AG09319 (cell line): ENCODE results near the gene TUBA3C.

Experiments used
- DNase-seq: peaks from one replicate; pipeline ENCODE4 v3.0.0-alpha.2; 2010; ENCODE audit warnings: low read depth; ENCODE audit errors: extremely low read depth
- TF ChIP-seq, protein P1 (sequence below): IDR thresholded peaks from 2 replicates; pipeline ENCODE4 v1.5.1; 2011; ENCODE audit warnings: low read depth, mild to moderate bottlenecking, inconsistent platforms, low read length, moderate library complexity

The TUBA3C gene

DNA sequence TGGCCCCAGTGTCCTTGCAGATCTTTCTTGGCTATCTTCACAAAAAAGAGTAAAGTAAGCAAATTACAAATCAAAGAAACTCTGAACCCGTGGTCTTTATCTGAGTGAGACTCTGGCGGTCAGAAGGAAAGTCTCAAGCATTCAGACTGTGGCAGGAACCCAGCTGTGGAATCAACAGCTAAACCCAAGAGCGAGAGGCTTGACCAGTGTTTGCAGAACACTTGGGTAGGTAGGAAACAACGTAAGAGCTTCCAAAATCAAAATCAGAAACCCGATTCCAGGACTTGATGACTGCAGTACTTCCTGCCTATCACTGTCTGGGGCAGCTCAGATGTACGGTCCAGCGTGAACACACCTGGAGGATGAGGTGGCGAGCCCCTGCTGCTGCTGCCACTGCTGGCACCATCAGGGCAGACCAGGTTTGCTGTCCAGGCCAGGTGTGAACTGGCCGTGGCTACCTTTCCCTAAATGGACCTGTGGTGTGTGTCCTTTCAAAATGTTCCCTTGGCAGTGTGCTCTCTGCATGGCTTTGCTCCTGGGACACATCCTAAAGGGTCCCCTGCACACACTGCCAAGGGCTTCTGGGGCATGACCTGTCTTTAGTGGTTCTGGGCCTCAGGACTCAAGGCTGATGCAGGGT is 9.5 kb downstream of the TUBA3C start:
- TF ChIP-seq, protein P1, sequence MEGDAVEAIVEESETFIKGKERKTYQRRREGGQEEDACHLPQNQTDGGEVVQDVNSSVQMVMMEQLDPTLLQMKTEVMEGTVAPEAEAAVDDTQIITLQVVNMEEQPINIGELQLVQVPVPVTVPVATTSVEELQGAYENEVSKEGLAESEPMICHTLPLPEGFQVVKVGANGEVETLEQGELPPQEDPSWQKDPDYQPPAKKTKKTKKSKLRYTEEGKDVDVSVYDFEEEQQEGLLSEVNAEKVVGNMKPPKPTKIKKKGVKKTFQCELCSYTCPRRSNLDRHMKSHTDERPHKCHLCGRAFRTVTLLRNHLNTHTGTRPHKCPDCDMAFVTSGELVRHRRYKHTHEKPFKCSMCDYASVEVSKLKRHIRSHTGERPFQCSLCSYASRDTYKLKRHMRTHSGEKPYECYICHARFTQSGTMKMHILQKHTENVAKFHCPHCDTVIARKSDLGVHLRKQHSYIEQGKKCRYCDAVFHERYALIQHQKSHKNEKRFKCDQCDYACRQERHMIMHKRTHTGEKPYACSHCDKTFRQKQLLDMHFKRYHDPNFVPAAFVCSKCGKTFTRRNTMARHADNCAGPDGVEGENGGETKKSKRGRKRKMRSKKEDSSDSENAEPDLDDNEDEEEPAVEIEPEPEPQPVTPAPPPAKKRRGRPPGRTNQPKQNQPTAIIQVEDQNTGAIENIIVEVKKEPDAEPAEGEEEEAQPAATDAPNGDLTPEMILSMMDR = no peak
- no peak for DNase-seq

DNA sequence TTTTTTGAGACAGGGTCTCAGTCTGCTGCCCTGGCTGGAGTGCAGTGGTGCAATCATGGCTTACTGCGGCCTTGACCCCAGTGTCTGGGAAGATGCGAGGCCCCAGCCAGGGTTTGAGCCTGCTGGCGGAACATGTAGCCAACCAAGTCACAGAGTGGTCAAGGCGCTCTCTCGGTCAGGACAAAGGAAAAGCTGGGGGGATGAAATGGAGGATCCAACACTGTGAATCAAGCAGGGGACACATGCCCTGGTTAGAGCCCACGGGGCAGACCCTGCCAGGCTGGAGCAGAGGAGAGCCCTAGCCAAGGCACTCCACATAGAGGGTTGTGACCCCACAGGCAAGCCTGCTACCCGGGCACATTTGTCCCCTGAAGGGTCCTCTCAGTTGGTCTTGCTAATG is 10.1 kb downstream of the TUBA3C start:
- TF ChIP-seq, protein P1 = no peak
- DNase-seq = no peak

DNA sequence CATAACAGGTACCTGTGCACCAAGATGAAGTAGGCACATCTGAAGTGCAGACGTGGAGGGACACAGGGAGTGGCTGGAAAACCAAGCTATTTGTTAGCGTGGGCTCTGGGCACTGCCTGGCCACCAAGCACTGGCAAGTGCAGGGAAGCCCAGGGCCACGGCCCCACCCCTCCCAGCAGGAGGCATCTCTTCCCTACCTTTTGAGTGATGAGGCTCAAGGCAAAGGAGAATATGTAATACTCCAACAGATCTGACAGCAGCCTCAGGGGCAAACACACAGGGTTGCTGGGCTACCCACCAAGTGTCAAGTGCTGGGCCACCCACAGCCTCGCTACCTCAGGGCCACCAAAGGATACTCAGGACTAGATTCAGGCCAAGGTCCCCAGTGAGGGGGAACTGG is 11.6 kb downstream of the TUBA3C start:
- no peak for DNase-seq
- TF ChIP-seq, protein P1 = no peak

DNA sequence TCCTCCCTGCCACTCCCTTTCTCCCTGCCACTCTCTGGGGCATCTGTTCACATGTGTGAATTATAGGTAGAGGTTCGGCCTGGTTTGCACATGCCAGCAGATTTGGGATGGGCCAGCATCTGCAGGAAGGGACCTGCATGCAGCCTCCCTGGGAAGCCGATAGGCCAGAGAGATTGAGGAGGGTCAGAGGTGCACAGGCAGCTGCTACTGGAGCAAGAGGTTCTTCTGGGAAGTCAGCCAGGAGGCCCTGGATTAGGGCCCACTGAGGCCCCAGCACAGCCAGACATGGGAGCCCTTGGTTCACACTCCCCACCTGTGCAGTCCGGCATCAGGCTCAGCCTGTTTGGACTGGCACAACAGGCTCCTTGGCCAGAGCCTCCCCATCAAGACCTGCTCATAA is 12.1 kb downstream of the TUBA3C start:
- DNase-seq = no peak
- TF ChIP-seq, protein P1 = no peak

DNA sequence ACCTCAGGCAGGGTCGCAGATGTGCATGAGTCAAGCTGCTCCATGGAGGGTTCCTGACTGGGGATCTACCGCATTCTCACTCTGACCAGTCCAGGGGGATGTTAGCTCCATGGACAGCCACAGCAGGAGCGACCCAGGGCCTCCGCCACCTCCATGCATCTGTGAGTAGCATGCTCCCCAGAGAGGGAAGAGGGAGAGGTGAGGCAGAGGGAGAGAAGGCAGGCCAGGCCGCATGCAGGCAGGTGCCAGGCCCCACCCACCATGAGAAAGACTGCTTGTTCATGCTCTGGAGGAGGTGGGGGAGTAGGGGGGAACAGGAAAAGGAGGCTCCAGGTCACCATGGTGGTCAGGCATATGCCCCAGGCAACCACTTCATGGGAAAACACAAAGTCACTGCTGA is 20.3 kb downstream of the TUBA3C start:
- TF ChIP-seq, protein P1 = no peak
- DNase-seq = no peak

DNA sequence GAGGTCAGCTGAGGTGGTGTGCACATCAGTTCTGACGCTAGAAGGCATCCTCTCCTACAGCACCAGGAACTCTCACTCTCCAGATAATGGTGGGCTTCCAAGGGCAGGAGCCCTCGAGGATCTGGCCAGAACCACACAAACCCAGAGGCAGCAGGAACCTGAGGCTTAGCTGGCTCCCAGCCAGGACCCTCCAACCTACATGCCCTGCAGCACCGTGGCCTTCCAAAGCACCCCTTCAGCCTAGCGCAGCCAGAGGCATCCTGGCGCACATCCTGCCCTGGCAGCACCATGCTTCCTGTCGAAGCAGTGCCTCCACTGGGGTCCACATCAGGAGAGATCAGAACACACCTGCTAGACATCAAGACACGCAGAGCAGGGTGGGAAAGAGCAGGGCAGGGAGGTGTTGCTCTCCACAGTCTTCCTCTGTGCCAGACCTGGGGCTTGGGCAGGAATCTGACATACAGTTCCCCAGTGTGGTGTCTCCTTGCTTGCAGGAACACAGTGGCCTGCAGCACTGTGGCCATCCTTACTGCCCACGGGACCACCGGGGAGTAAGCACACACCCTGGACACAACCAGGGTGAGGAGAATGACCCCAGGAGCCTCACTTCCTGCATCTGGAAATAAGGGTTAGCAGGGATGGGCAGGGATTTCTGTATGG is 21.7 kb downstream of the TUBA3C start:
- DNase-seq = no peak
- TF ChIP-seq, protein P1 = no peak

DNA sequence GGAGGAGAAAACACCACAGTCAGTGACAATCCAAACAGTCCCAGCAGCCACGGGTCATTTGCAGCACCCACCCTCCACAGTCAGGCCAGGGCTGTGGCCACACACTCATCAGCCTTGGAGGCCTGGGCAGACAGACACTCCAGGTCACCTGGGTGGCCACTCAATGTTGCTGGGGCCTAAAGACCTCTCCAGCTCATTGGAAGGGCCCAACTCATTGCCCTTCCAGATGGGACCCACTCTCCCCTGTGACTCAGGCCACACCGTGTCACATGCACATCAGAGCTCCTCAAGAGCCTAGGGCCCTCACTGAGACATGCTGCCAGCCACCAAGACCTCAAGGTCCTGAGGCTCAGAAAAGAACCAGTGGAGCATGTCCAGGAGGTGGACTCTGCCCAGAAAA is 22.4 kb downstream of the TUBA3C start:
- DNase-seq = no peak
- TF ChIP-seq, protein P1 = no peak
